H1 (cell line): ENCODE results near the gene NEUROG1. TPM values are rescaled to one million over a fixed set of nuclear protein-coding genes. Genes with fewer than 3 reads are reported as not detected.

ENCODE experiments used
- CTCF ChIA-PET: fragments of 300-600 bp; sonication (Branson Sonifier 250); formaldehyde crosslinking; loops from one replicate; lab custom pipeline; 2021; ENCODE audit not compliant: partially characterized antibody; lab: Charles Lee
- POLR2A ChIA-PET: fragments of 300-600 bp; sonication (Branson Sonifier 250); formaldehyde crosslinking; loops from one replicate; lab custom pipeline; 2021; ENCODE audit warnings: inconsistent platforms; ENCODE audit not compliant: partially characterized antibody; lab: Charles Lee
- DNase-seq, 2 experiments: peaks; one replicate each; pipeline versions ENCODE4 v3.0.0 to v3.0.0-alpha.2; 2010 to 2022; ENCODE audit warnings: low spot score in 2 of 2, low read depth in 1 of 2, mixed read lengths in 1 of 2
- FAIRE-seq: peaks from 2 replicates; lab custom pipeline; 2011; peaks lifted over from hg19 to GRCh38; lab: Jason Lieb, UNC
- H2AFZ ChIP-seq: 2 replicates; pipeline ENCODE4 v1.8.1; 2012; ENCODE audit warnings: low read length, inconsistent platforms
- H2AK5ac ChIP-seq: 2 replicates; pipeline ENCODE4 v1.6.1; 2013; ENCODE audit warnings: low read depth, low read length
- H2BK120ac ChIP-seq: replicated peaks from 2 replicates; pipeline ENCODE3; 2013; ENCODE audit warnings: low read depth, low read length, inconsistent platforms
- H2BK12ac ChIP-seq: 2 replicates; pipeline ENCODE4 v1.6.1; 2013; ENCODE audit warnings: low read depth, low read length
- H2BK15ac ChIP-seq: 2 replicates; pipeline ENCODE4 v1.6.1; 2013; ENCODE audit warnings: low read length
- H2BK20ac ChIP-seq: 2 replicates; pipeline ENCODE4 v1.6.1; 2013; ENCODE audit warnings: low read length
- H2BK5ac ChIP-seq: 2 replicates; pipeline ENCODE4 v1.6.1; 2013; ENCODE audit warnings: low read depth, low read length
- H3K14ac ChIP-seq: 2 replicates; pipeline ENCODE4 v1.6.1; 2013; ENCODE audit warnings: inconsistent platforms; ENCODE audit not compliant: insufficient read length
- H3K18ac ChIP-seq: 2 replicates; pipeline ENCODE4 v1.6.1; 2013; ENCODE audit warnings: low read length; ENCODE audit errors: extremely low read depth
- H3K23ac ChIP-seq: 2 replicates; pipeline ENCODE4 v1.6.1; 2013; ENCODE audit warnings: inconsistent platforms; ENCODE audit not compliant: insufficient read length
- H3K23me2 ChIP-seq: 2 replicates; pipeline ENCODE4 v1.6.1; 2013; ENCODE audit warnings: low read depth, low read length
- H3K27ac ChIP-seq: 2 replicates; pipeline ENCODE4 v1.6.1; 2011; ENCODE audit warnings: low read depth, low read length, inconsistent platforms
- H3K27me3 ChIP-seq, 4 experiments: replicated peaks in 1 of 4; 1 replicate in 1 of 4; 2 replicates in 3 of 4; pipeline versions ENCODE4 v1.6.1 to v1.8.1; 2011 to 2013; ENCODE audit warnings: low read length in 3 of 4, mild to moderate bottlenecking in 3 of 4, inconsistent platforms in 2 of 4, mixed read lengths in 2 of 4, moderate library complexity in 1 of 4; ENCODE audit not compliant: control insufficient read depth in 3 of 4, insufficient read depth in 3 of 4; ENCODE audit errors: extremely low read depth in 1 of 4
- H3K36me3 ChIP-seq, 4 experiments: 2 replicates each; pipeline versions ENCODE4 v1.6.1 to v1.8.1; 2011 to 2013; ENCODE audit warnings: mild to moderate bottlenecking in 4 of 4, low read length in 3 of 4, moderate library complexity in 2 of 4, control low read depth in 1 of 4, inconsistent platforms in 1 of 4; ENCODE audit not compliant: insufficient read depth in 4 of 4, control insufficient read depth in 2 of 4
- H3K4ac ChIP-seq: replicated peaks from 2 replicates; pipeline ENCODE3; 2013; ENCODE audit warnings: low read length, low read depth, mixed read lengths, inconsistent platforms; ENCODE audit not compliant: insufficient read length
- H3K4me1 ChIP-seq, 4 experiments: replicated peaks in 1 of 4; 1 replicate in 1 of 4; 2 replicates in 3 of 4; pipeline versions ENCODE4 v1.6.1 to v1.8.1; 2011 to 2013; ENCODE audit warnings: low read length in 3 of 4, inconsistent platforms in 2 of 4, mixed read lengths in 1 of 4; ENCODE audit not compliant: insufficient read depth in 4 of 4, control insufficient read depth in 3 of 4
- H3K4me2 ChIP-seq, 2 experiments: 2 replicates each; pipeline versions ENCODE4 v1.6.1 to v1.8.1; 2011 to 2013; ENCODE audit warnings: low read depth in 2 of 2, low read length in 2 of 2, control low read depth in 1 of 2, inconsistent platforms in 1 of 2, mild to moderate bottlenecking in 1 of 2; ENCODE audit not compliant: insufficient read depth in 1 of 2
- H3K4me3 ChIP-seq, 4 experiments: fragments of 200-600, 300-600 bp in 1 of 4; sonication (generic), shearing (Covaris generic), sonication (Bioruptor Twin) in 1 of 4; 2 replicates each; pipeline versions ENCODE4 v1.5.1 to v1.8.1; 2011 to 2016; ENCODE audit warnings: low read length in 4 of 4, low read depth in 3 of 4, control low read depth in 2 of 4, inconsistent platforms in 2 of 4, mild to moderate bottlenecking in 2 of 4, mixed read lengths in 1 of 4, moderate library complexity in 1 of 4; ENCODE audit not compliant: insufficient read depth in 2 of 4; ENCODE audit errors: extremely low read depth in 1 of 4
- H3K56ac ChIP-seq: replicated peaks from 2 replicates; pipeline ENCODE3; 2013; ENCODE audit warnings: low read depth, mild to moderate bottlenecking, mixed read lengths, low read length, inconsistent platforms; ENCODE audit not compliant: insufficient read length
- H3K79me1 ChIP-seq: 2 replicates; pipeline ENCODE4 v1.6.1; 2013; ENCODE audit warnings: low read depth, low read length, control low read depth
- H3K79me2 ChIP-seq, 2 experiments: 2 replicates each; pipeline versions ENCODE4 v1.6.1 to v1.8.1; 2012 to 2013; ENCODE audit warnings: low read length in 2 of 2, mild to moderate bottlenecking in 2 of 2, inconsistent platforms in 1 of 2; ENCODE audit not compliant: insufficient read depth in 2 of 2, control insufficient read depth in 1 of 2
- H3K9ac ChIP-seq, 4 experiments: replicated peaks in 1 of 4; 1 replicate in 1 of 4; 2 replicates in 3 of 4; pipeline versions ENCODE4 v1.6.1 to v1.8.1; 2011 to 2013; ENCODE audit warnings: low read depth in 3 of 4, low read length in 3 of 4, control low read depth in 2 of 4, mild to moderate bottlenecking in 2 of 4, moderate library complexity in 2 of 4, inconsistent platforms in 1 of 4; ENCODE audit errors: extremely low read depth in 1 of 4
- H3K9me3 ChIP-seq, 2 experiments: 2 replicates each; pipeline versions ENCODE4 v1.6.1 to v1.8.1; 2012 to 2013; ENCODE audit warnings: mild to moderate bottlenecking in 2 of 2, moderate library complexity in 2 of 2, control low read depth in 1 of 2, inconsistent platforms in 1 of 2, low read depth in 1 of 2, low read length in 1 of 2, mixed read lengths in 1 of 2; ENCODE audit not compliant: insufficient read depth in 2 of 2
- H4K20me1 ChIP-seq, 2 experiments: replicated peaks in 1 of 2; 2 replicates each; pipeline versions ENCODE3 to v1.8.1; 2011 to 2013; ENCODE audit warnings: inconsistent platforms in 2 of 2, low read length in 2 of 2, mild to moderate bottlenecking in 1 of 2; ENCODE audit not compliant: insufficient read depth in 2 of 2, control insufficient read depth in 1 of 2
- H4K5ac ChIP-seq: 2 replicates; pipeline ENCODE4 v1.6.1; 2013; ENCODE audit warnings: low read length, low read depth, mixed read lengths, inconsistent platforms; ENCODE audit not compliant: insufficient read length
- H4K8ac ChIP-seq: 2 replicates; pipeline ENCODE4 v1.8.0; 2013; ENCODE audit warnings: mild to moderate bottlenecking, moderate library complexity, low read length, inconsistent platforms; ENCODE audit not compliant: insufficient read depth; ENCODE audit errors: extremely low read depth
- H4K91ac ChIP-seq: replicated peaks from 2 replicates; pipeline ENCODE3; 2013; ENCODE audit warnings: low read length, mixed read lengths, inconsistent platforms; ENCODE audit not compliant: insufficient read length
- BACH1 ChIP-seq: IDR thresholded peaks from 2 replicates; pipeline ENCODE4 v1.6.1; 2012; ENCODE audit warnings: low read length, improper control_type of control experiment
- GABPA ChIP-seq: IDR thresholded peaks from 2 replicates; pipeline ENCODE4 v1.6.1; 2011; ENCODE audit warnings: mild to moderate bottlenecking, low read length, moderate library complexity, borderline replicate concordance; ENCODE audit not compliant: insufficient read depth
- HDAC6 ChIP-seq: IDR thresholded peaks from one replicate; pipeline ENCODE4 v1.7.1; 2012; ENCODE audit warnings: low read depth, mild to moderate bottlenecking, inconsistent platforms, low read length, moderate library complexity
- JUN ChIP-seq: IDR thresholded peaks from 2 replicates; pipeline ENCODE4 v1.6.1; 2011; ENCODE audit warnings: low read depth, mild to moderate bottlenecking, improper control_type of control experiment, low read length
- JUND ChIP-seq: IDR thresholded peaks from 2 replicates; pipeline ENCODE4 v1.6.1; 2011; ENCODE audit warnings: mild to moderate bottlenecking, improper control_type of control experiment, low read length
- KDM5A ChIP-seq: fragments of 200-600 bp; IDR thresholded peaks from 2 replicates; pipeline ENCODE4 v1.7.1; 2012; ENCODE audit warnings: mild to moderate bottlenecking, low read length, inconsistent platforms, mixed read lengths
- MAFK ChIP-seq: IDR thresholded peaks from 2 replicates; pipeline ENCODE4 v1.6.1; 2012; ENCODE audit warnings: low read depth, mild to moderate bottlenecking, improper control_type of control experiment, low read length
- NANOG ChIP-seq: IDR thresholded peaks from 2 replicates; pipeline ENCODE4 v1.6.1; 2011; ENCODE audit warnings: low read length, low read depth, mild to moderate bottlenecking, inconsistent platforms; ENCODE audit not compliant: insufficient read depth, poor library complexity, severe bottlenecking
- PHF8 ChIP-seq: fragments of 200-600 bp; sonication (generic); conservative IDR thresholded peaks from 2 replicates; pipeline ENCODE4 v1.7.1; 2012; ENCODE audit warnings: low read depth, mild to moderate bottlenecking, inconsistent platforms, low read length, moderate library complexity
- SP2 ChIP-seq: IDR thresholded peaks from 2 replicates; pipeline ENCODE4 v1.6.1; 2012; ENCODE audit warnings: mild to moderate bottlenecking, low read length, inconsistent platforms
- TAF1 ChIP-seq: IDR thresholded peaks from 2 replicates; pipeline ENCODE4 v1.6.1; 2011; ENCODE audit warnings: mild to moderate bottlenecking, low read depth, low read length
- TCF12 ChIP-seq: IDR thresholded peaks from 2 replicates; pipeline ENCODE4 v1.6.1; 2011; ENCODE audit warnings: low read depth, mild to moderate bottlenecking, low read length
- USF2 ChIP-seq: IDR thresholded peaks from 2 replicates; pipeline ENCODE4 v1.6.1; 2011; ENCODE audit warnings: low read length, improper control_type of control experiment
- YY1 ChIP-seq: IDR thresholded peaks from 2 replicates; pipeline ENCODE4 v1.6.1; 2011; ENCODE audit warnings: low read depth, mild to moderate bottlenecking, low read length
- WGBS, 2 experiments: shearing (Covaris generic) in 1 of 2; methylation state at CpG; one replicate each; pipeline versions ENCODE4 v1.1.6 to v1.1.7; 2013 to 2015; ENCODE audit warnings: low lambda C conversion rate in 2 of 2, mixed read lengths in 2 of 2, inconsistent platforms in 1 of 2, low coverage in 1 of 2, missing lambda C conversion rate in 1 of 2; ENCODE audit not compliant: insufficient replicate concordance in 2 of 2, insufficient coverage in 1 of 2, insufficient read length in 1 of 2; ENCODE audit errors: extremely low coverage in 1 of 2, missing lambda C conversion rate in 1 of 2; 5-methylcytosine and 5-hydroxymethylcytosine counted together
- polyA plus RNA-seq, 7 experiments: library from polyadenylated mRNA; depleted of rRNA in 3 of 7; stranded (reverse) in 5 of 7; unstranded in 2 of 7; fragments of >200 nt in 5 of 7; fragments of 200-250 nt in 2 of 7; gene quantifications; 1 replicate in 5 of 7; 2 replicates in 1 of 7; 4 replicates in 1 of 7; pipeline versions ENCODE4 v1.2.1 to v1.2.3, GENCODE V29; 2011 to 2013; ENCODE audit warnings: missing spikeins in 2 of 7, mixed read lengths in 2 of 7
- total RNA-seq: library from RNA; stranded (reverse); fragmentation: NEBNext Ultra II Directional; extraction: Animal tissue kit (Norgen Biotek cat#: 25700); gene quantifications from 2 replicates; pipeline ENCODE4 v1.2.1, GENCODE V29; 2021

The NEUROG1 gene
- total and polyA plus RNA-seq, 2 of the 8 experiments (the other 6 are each of a cell fraction or from before 2014, with no cell fraction given), result not detected

GRCh38 chr5:135584276-135584675 is 48.5 kb upstream of the NEUROG1 start:
- Histone ChIP-seq H3K9ac (no peak overlapping the region), H2BK120ac (no peak overlapping the region), H3K79me2 (no peaks in the 10 kb centered on the region), H3K23ac (no peak overlapping the region), H2BK12ac (no peak overlapping the region), H2BK5ac (no peak overlapping the region), H3K4me1 (peaks cover 0 to 3% (median 0%) of the 10 kb centered on the region in 4 experiments; a peak in 3 of 7 replicates), H3K18ac (no peak overlapping the region), H3K4me3 (no peak overlapping the region), H3K27me3 (peaks cover 4 to 17% (median 13%) of the 10 kb centered on the region in 4 experiments), H4K91ac (no peak overlapping the region), H4K20me1 (peaks cover 0 to 1% of the 10 kb centered on the region in 2 experiments), H3K23me2 (no peaks in the 10 kb centered on the region), H2AFZ (no peak overlapping the region), H3K56ac (no peak overlapping the region), H2BK15ac (no peak overlapping the region), H2BK20ac (no peak overlapping the region), H3K14ac (no peak overlapping the region), H4K8ac (no peak overlapping the region), H3K79me1 (no peaks in the 10 kb centered on the region), H4K5ac (no peak overlapping the region), H2AK5ac (no peak overlapping the region), H3K27ac (no peak overlapping the region), H3K4me2 (no peak overlapping the region), H3K9me3 (0 out of 4 replicates have a peak, but pooled peaks cover 0 to 3% of the 10 kb centered on the region in 2 experiments), H3K4ac (no peak overlapping the region), H3K36me3 (no peaks in the 10 kb centered on the region)
- no peak for FAIRE-seq
- CTCF ChIA-PET, result interaction anchor here (0.9 to 18.1 kb wide), 6 partner anchors 19 to 144 kb away, joined by 3 to 248 read pairs (median 4); no protein-coding TSS in a partner anchor
- POLR2A ChIA-PET, result no interaction called here
- DNase-seq, result no peak
- 87% methylated on average over 2 of the region's 2 CpGs; no CpG with 5 or more reads in 1 of the 2 experiments for WGBS, 2 experiments
- TF ChIP-seq HDAC6 (no peak), BACH1 (no peak), JUN (no peak), JUND (no peak), MAFK (no peak), YY1 (no peak), USF2 (no peak), PHF8 (no peak), TAF1 (no peak), GABPA (no peak), NANOG (no peak), KDM5A (no peak), TCF12 (no peak), SP2 (no peak)
